K562 (cell line): ENCODE measurements around the gene ADARB2. TPM values are rescaled to one million over a fixed set of nuclear protein-coding genes. Genes with fewer than 3 reads are reported as not detected.

Source experiments
- ATAC-seq: fragments of 200-7000 bp; cut with Tn5 transposase; 3 replicates; pipeline ENCODE4 v1.9.1; 2020; ENCODE audit warnings: moderate library complexity
- BruUV-seq: library from RNA; stranded (reverse); fragments of 400-500 nt; replicated peaks from 2 replicates; lab custom pipeline; 2021; lab: Mats Ljungman, UMichigan
- CTCF ChIA-PET: fragments of 300-600 bp; formaldehyde crosslinking; extraction: SDS; loops from one replicate; lab custom pipeline; 2021; ENCODE audit warnings: low intra/inter-chr PET ratio; lab: Yijun Ruan, JAX
- POLR2A ChIA-PET: fragments of 300-600, 350-650 bp; sonication (Branson Sonifier 250); formaldehyde crosslinking; extraction: SDS; loops from one replicate; lab custom pipeline; 2021; ENCODE audit warnings: antibody characterized with exemption, inconsistent platforms; lab: Yijun Ruan, JAX
- DNase-seq, 4 experiments: peaks; one replicate each; pipeline versions ENCODE4 v3.0.0 to v3.0.0-alpha.2; 2011 to 2018; ENCODE audit warnings: low spot score in 3 of 4, mixed read lengths in 3 of 4; ENCODE audit errors: extremely low read depth in 1 of 4
- FAIRE-seq: peaks from 2 replicates; lab custom pipeline; 2011; peaks lifted over from hg19 to GRCh38; lab: Jason Lieb, UNC
- H2AFZ ChIP-seq: 2 replicates; pipeline ENCODE4 v1.6.0; 2011; ENCODE audit warnings: low read depth, low read length, control low read depth, inconsistent platforms
- H3K27ac ChIP-seq: fragments of 200-600 bp; 3 replicates; pipeline ENCODE4 v1.8.0; 2011; ENCODE audit warnings: low read depth, mild to moderate bottlenecking, control low read depth, inconsistent platforms, low read length, moderate library complexity, mixed read lengths; ENCODE audit errors: extremely low read depth
- H3K27me3 ChIP-seq, 2 experiments: fragments of 300-600 bp in 1 of 2; 2 replicates in 1 of 2; 3 replicates in 1 of 2; pipeline versions ENCODE4 v1.6.0 to v1.8.0; 2011; ENCODE audit warnings: inconsistent platforms in 2 of 2, low read length in 2 of 2, mild to moderate bottlenecking in 1 of 2, mixed read lengths in 1 of 2, moderate library complexity in 1 of 2; ENCODE audit not compliant: control insufficient read depth in 2 of 2, insufficient read depth in 2 of 2
- H3K36me3 ChIP-seq: fragments of 300-600 bp; 3 replicates; pipeline ENCODE4 v1.8.0; 2011; ENCODE audit warnings: mild to moderate bottlenecking, low read length, inconsistent platforms; ENCODE audit not compliant: control insufficient read depth, insufficient read depth
- H3K4me1 ChIP-seq, 2 experiments: fragments of 200-600 bp in 1 of 2; replicated peaks in 1 of 2; 2 replicates in 1 of 2; 3 replicates in 1 of 2; pipeline versions ENCODE4 v1.5.1 to v1.8.0; 2011; ENCODE audit warnings: inconsistent platforms in 2 of 2, low read length in 2 of 2, mild to moderate bottlenecking in 1 of 2, mixed read lengths in 1 of 2, moderate library complexity in 1 of 2; ENCODE audit not compliant: control insufficient read depth in 2 of 2, insufficient read depth in 2 of 2
- H3K4me2 ChIP-seq: 2 replicates; pipeline ENCODE4 v1.6.1; 2011; ENCODE audit warnings: low read length, control low read depth, inconsistent platforms, mixed read lengths; ENCODE audit not compliant: insufficient read depth
- H3K4me3 ChIP-seq: fragments of 200-600 bp; sonication (generic), shearing (Covaris generic); 2 replicates; pipeline ENCODE4 v1.5.1; 2016; ENCODE audit warnings: control low read depth, inconsistent platforms
- H3K79me2 ChIP-seq: fragments of 200-600 bp; 3 replicates; pipeline ENCODE4 v1.8.0; 2011; ENCODE audit warnings: low read length, inconsistent platforms; ENCODE audit not compliant: control insufficient read depth, insufficient read depth
- H3K9ac ChIP-seq, 2 experiments: 2 replicates each; pipeline versions ENCODE4 v1.6.0 to v1.6.1; 2011; ENCODE audit warnings: low read depth in 2 of 2, low read length in 2 of 2, control low read depth in 1 of 2, inconsistent platforms in 1 of 2, mild to moderate bottlenecking in 1 of 2, mixed read lengths in 1 of 2; ENCODE audit not compliant: insufficient read depth in 1 of 2
- H3K9me1 ChIP-seq: one replicate; pipeline ENCODE4 v1.6.0; 2011; ENCODE audit warnings: inconsistent platforms, mild to moderate bottlenecking, low read length, moderate library complexity; ENCODE audit not compliant: control insufficient read depth, insufficient read depth
- H3K9me3 ChIP-seq: replicated peaks from 2 replicates; pipeline ENCODE4 v1.5.1; 2011; ENCODE audit warnings: low read depth, low read length, inconsistent platforms; ENCODE audit not compliant: control insufficient read depth, insufficient read depth
- H4K20me1 ChIP-seq: replicated peaks from 2 replicates; pipeline ENCODE4 v1.6.1; 2011; ENCODE audit warnings: low read length, inconsistent platforms, mixed read lengths; ENCODE audit not compliant: control insufficient read depth, insufficient read depth
- CHCHD3 ChIP-seq: fragments of 250-450 bp; sonication (Bioruptor Pico); IDR thresholded peaks from 2 replicates; pipeline ENCODE4 v2.1.2; 2022; ENCODE audit warnings: mild to moderate bottlenecking
- HOXB6 ChIP-seq: fragments of 250-450 bp; sonication (Bioruptor Pico); IDR thresholded peaks from 2 replicates; pipeline ENCODE4 v1.5.1; 2022; ENCODE audit warnings: mild to moderate bottlenecking, borderline replicate concordance
- NFRKB ChIP-seq: fragments of 450-650 bp; IDR thresholded peaks from 2 replicates; pipeline ENCODE4 v1.6.1; 2016; ENCODE audit warnings: low read depth
- YY1 ChIP-seq, 3 experiments: IDR thresholded peaks; 2 replicates each; pipeline ENCODE4 v1.6.1; 2011; ENCODE audit warnings: low read length in 2 of 3, mild to moderate bottlenecking in 2 of 3, moderate library complexity in 2 of 3, borderline replicate concordance in 1 of 3, control low read depth in 1 of 3, low read depth in 1 of 3; ENCODE audit not compliant: insufficient read depth in 3 of 3, insufficient replicate concordance in 2 of 3, control insufficient read depth in 1 of 3, insufficient read length in 1 of 3; ENCODE audit errors: extremely low read depth in 1 of 3
- ZNF318 ChIP-seq, 2 experiments: fragments of 450-650 bp; IDR thresholded peaks; 2 replicates each; pipeline ENCODE4 v1.6.1; 2016; ENCODE audit warnings: mild to moderate bottlenecking in 2 of 2, borderline replicate concordance in 1 of 2, low read depth in 1 of 2, moderate library complexity in 1 of 2
- ZNF766 ChIP-seq: fragments of 200-800 bp; sonication (Bioruptor generic); conservative IDR thresholded peaks from 2 replicates; pipeline ENCODE4 v1.6.1; 2016; ENCODE audit warnings: missing genetic modification characterization, missing compliant biosample characterization
- ZNF780A ChIP-seq: fragments of 250-450 bp; sonication (Bioruptor Pico); IDR thresholded peaks from 2 replicates; pipeline ENCODE4 v1.5.0; 2021; ENCODE audit warnings: mild to moderate bottlenecking
- WGBS: fragments of 100-300 bp; shearing (Covaris generic); methylation state at CpG from one replicate; pipeline ENCODE4 v1.1.6; 2016; ENCODE audit warnings: low coverage, mixed read lengths; ENCODE audit not compliant: insufficient coverage; ENCODE audit errors: missing lambda C conversion rate; 5-methylcytosine and 5-hydroxymethylcytosine counted together
- in situ Hi-C: fragments of 300-500 bp; cut with MboI; formaldehyde crosslinking; loops from 4 replicates; pipeline ENCODE4 v1.15.0; 2018; ENCODE audit warnings: inconsistent platforms, mixed read lengths
- intact Hi-C: fragments of 100-400 bp; cut with micrococcal nuclease; formaldehyde crosslinking; loops from 2 replicates; pipeline ENCODE4 v1.14.2; 2022
- polyA plus RNA-seq, 8 experiments: library from polyadenylated mRNA; depleted of rRNA in 4 of 8; stranded (reverse) in 5 of 8; unstranded in 3 of 8; fragments of >200 nt; fragmentation: Nextera tagmentation in 2 of 8; fragmentation: Illumina TruSeq in 1 of 8; extraction: Ambion mirVana in 2 of 8; extraction: Trizol in 1 of 8; gene quantifications; 2 replicates each; pipeline versions ENCODE4 v1.2.1 to v1.2.3, GENCODE V29; 2011 to 2014; ENCODE audit warnings: inconsistent platforms in 1 of 8, missing spikeins in 1 of 8
- total RNA-seq, 7 experiments: library from RNA; depleted of rRNA in 6 of 7; stranded (reverse); fragments of >200 nt in 6 of 7; fragmentation: Illumina TruSeq in 2 of 7; extraction: Trizol in 2 of 7; gene quantifications; 2 replicates each; pipeline versions ENCODE4 v1.2.1 to v1.2.3, GENCODE V29; 2011 to 2021; ENCODE audit warnings: low replicate concordance in 1 of 7

ADARB2 gene
- total and polyA plus RNA-seq, 9 of the 15 experiments (the other 6 are each of a cell fraction or from before 2014, with no cell fraction given) = not detected

- ChIA-PET POLR2A (no interaction called here), CTCF (no interaction called here)
- no TSS peak for BruUV-seq
- ATAC-seq (no peak), DNase-seq (no peak), FAIRE-seq (no peak)
- H3K9me1 ChIP-seq = no peaks in the 10 kb centered on the region
- H4K20me1 ChIP-seq = peaks cover 8% of the 10 kb centered on the region
- no peaks in the 10 kb centered on the region for H3K4me1 ChIP-seq
- no peaks in the 10 kb centered on the region for H3K9me3 ChIP-seq
- H3K4me2 ChIP-seq = no peak overlapping the region
- H3K27me3 ChIP-seq = peaks cover 10 to 60% of the 10 kb centered on the region in 2 experiments; a peak in 4 of 5 replicates
- under 1% methylated on average over 21 of the region's 21 CpGs for WGBS
- no peak overlapping the region for H2AFZ ChIP-seq
- in situ Hi-C loops (no loop called here), intact Hi-C loops (no loop called here)
- no peak overlapping the region for H3K4me3 ChIP-seq
- H3K27ac ChIP-seq = no peak overlapping the region
- no peak overlapping the region for H3K9ac ChIP-seq
- H3K79me2 ChIP-seq = no peaks in the 10 kb centered on the region
- H3K36me3 ChIP-seq = no peaks in the 10 kb centered on the region
- no peak for TF ChIP-seq HOXB6
- no peak for TF ChIP-seq YY1 (IDR thresholded peaks at IDR 0.05; ENCODE audit: borderline replicate concordance in 1 of 3, control insufficient read depth in 1 of 3, extremely low read depth in 1 of 3, insufficient read depth in 3 of 3, insufficient read length in 1 of 3, insufficient replicate concordance in 2 of 3, low read depth in 1 of 3, low read length in 2 of 3)
- TF ChIP-seq NFRKB = no peak
- TF ChIP-seq CHCHD3 (CRISPR knock-in tag) = no peak
- no peak for TF ChIP-seq ZNF318 (IDR thresholded peaks at IDR 0.05; ENCODE audit: borderline replicate concordance in 1 of 2, low read depth in 1 of 2)
- no peak for TF ChIP-seq ZNF780A (CRISPR knock-in tag)
- no peak for TF ChIP-seq ZNF766 (CRISPR knock-in tag)
Observed at GRCh38 chr10:1673568-1674345, 63.6 kb downstream of the ADARB2 start.
